GM10248 (cell line): ENCODE measurements around the gene STXBP4.

ENCODE experiments used
- CTCF ChIA-PET: fragments of 300-600 bp; sonication (Branson Sonifier 250); formaldehyde crosslinking; extraction: SDS; loops from one replicate; lab custom pipeline; 2021; ENCODE audit warnings: antibody characterized with exemption; lab: Yijun Ruan, JAX
- POLR2A ChIA-PET: fragments of 350-650 bp; sonication (Branson Sonifier 250); formaldehyde crosslinking; extraction: SDS; loops from one replicate; lab custom pipeline; 2020; ENCODE audit warnings: antibody characterized with exemption; lab: Yijun Ruan, JAX
- DNase-seq: peaks from one replicate; pipeline ENCODE4 v3.0.0; 2012; ENCODE audit errors: extremely low spot score
- TF ChIP-seq, protein P1 (sequence below): IDR thresholded peaks from 2 replicates; pipeline ENCODE4 v1.5.1; 2012; ENCODE audit warnings: mild to moderate bottlenecking, low read depth; ENCODE audit errors: extremely low read depth, missing control alignments, control extremely low read depth

STXBP4 gene

DNA sequence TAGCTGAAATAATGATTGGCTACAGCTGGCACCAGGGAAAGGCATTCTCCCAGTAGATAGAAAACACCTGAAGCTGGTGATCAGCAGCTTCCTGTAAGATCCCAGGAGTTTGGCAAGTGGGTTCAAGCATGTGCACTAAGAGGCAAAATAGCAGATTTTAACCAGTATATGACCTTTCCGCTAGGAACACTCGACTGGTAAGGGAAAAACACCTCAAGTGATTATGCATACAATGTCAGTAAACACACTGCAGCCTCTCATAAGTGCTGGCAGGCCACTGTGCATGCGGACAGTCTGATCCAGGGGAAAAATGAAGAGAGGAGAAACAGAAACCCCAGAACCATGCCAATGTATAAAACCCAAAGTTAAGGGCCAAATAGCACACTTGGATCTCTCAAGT lies 247.1 kb downstream of the STXBP4 start:
- no peak for DNase-seq
- POLR2A ChIA-PET: no interaction called here
- CTCF ChIA-PET: no interaction called here
- TF ChIP-seq, protein P1, sequence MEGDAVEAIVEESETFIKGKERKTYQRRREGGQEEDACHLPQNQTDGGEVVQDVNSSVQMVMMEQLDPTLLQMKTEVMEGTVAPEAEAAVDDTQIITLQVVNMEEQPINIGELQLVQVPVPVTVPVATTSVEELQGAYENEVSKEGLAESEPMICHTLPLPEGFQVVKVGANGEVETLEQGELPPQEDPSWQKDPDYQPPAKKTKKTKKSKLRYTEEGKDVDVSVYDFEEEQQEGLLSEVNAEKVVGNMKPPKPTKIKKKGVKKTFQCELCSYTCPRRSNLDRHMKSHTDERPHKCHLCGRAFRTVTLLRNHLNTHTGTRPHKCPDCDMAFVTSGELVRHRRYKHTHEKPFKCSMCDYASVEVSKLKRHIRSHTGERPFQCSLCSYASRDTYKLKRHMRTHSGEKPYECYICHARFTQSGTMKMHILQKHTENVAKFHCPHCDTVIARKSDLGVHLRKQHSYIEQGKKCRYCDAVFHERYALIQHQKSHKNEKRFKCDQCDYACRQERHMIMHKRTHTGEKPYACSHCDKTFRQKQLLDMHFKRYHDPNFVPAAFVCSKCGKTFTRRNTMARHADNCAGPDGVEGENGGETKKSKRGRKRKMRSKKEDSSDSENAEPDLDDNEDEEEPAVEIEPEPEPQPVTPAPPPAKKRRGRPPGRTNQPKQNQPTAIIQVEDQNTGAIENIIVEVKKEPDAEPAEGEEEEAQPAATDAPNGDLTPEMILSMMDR: no peak

DNA sequence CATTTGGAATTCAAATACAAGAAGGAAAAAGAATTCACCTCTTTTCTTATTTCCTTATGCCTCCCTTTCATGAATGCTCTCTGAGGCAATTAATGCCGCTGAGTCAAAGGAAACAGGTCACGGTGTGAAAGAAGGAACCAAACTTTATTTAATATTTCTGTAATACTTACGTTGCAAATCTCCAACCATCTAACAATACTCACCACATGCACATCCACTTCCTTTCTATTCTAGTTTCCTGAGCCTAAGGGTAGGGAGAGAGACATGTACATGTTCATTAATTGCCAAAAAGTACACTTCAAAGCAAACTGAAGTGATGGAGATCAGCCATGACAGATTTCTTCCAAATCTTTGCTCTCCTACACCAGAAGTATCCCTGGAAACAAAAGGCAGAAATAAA lies 248.3 kb downstream of the STXBP4 start:
- POLR2A ChIA-PET: no interaction called here

DNA sequence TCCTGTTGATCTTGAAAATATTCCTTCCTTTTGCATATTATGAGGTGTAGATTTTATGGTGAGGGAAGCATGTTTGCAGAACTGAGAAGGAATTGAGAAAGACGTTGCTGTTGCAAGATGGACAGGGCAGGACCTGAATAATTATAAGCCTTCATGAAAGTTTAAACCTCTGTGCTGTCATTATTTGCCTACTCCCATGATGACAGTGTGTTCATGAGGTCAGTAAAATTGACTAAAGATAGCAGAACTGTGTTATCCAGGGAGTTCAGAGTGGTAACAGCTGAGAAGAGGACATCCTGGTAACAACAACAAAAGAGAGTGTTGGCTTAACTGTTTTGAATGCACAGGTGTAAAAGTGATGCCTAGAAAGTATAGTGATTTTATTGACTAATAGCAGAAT lies 250.9 kb downstream of the STXBP4 start:
- CTCF ChIA-PET: interaction anchor here (0.6 to 1.4 kb wide), 2 partner anchors 10 to 35 kb away, joined by 3 to 6 read pairs; no protein-coding TSS in a partner anchor
- POLR2A ChIA-PET: no interaction called here
- DNase-seq: no peak
- TF ChIP-seq, protein P1: no peak

More for the DNA sequence above, 248.3 kb downstream of the STXBP4 start:
- TF ChIP-seq, protein P1: no peak
- CTCF ChIA-PET: no interaction called here
- no peak for DNase-seq

DNA sequence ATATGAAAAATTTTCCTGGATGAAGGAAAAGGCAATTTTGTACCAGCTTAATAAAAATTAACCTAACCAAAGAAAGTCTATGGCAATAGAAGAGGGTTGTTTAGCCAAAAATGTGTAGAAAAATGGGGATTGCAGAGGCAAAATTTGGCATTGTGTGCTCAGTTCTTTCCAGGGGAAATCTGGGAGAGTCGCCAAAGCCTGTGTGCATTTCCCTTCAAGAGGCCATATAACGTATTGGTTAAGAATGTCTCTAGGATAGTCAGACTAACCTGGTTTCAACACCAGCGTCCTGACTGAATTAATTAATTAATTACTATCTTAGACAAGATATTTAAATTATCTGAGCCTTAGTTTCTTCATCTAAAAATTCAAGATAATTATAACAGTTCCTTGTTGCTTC lies 251.4 kb downstream of the STXBP4 start:
- CTCF ChIA-PET: interaction anchor here (0.6 kb wide), 1 partner anchor 35 kb away, joined by 3 read pairs; no protein-coding TSS in a partner anchor
- POLR2A ChIA-PET: no interaction called here
- TF ChIP-seq, protein P1: no peak
- no peak for DNase-seq
